ENCODE results near the gene TEF.
"Not testable (repeated sequence)": the region's sequence is repeated elsewhere in the genome, so short reads cannot be mapped to it uniquely, and the experiment has no call there.

The TEF gene

DNA sequence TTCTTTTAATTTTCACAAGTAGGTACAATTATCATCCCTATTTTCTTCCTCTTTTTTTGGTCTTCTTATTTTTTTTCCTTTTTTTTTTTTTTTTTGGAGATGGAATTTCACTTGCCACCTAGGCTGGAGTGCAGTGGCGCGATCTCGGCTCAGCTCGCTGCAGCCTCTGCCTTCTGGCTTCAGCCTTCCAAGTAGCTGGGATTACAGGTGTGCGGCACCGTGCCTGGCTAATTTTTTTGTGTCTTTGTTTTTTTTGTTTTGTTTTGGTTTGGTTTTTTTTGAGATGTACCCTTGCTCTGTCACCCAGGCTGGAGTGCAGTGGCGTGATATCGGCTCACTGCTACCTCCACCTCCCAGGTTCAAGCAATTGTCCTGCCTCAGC, 48.2 kb downstream of the TEF start:
- DNase-seq: no peak

DNA sequence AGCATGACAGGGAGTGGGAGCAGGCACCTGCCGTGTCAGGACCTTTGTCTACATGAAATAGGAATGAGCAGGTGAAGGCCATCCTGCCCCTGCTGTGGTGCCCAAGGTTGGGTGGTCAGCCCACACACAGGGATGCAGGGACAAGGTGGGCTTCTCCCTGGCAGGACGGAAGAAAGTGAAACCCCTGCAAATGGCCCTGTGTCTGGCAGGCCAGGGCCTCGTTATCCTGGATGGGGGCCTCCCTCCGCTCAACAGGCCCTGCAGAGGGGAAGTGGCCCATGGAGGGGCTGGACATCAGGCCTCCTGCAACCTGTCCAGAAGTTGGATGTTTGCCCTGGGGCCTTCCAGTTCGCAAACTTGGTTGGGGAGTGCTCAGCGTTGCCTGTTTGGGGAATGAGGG, 49.9 kb downstream of the TEF start:
- no peak for DNase-seq

DNA sequence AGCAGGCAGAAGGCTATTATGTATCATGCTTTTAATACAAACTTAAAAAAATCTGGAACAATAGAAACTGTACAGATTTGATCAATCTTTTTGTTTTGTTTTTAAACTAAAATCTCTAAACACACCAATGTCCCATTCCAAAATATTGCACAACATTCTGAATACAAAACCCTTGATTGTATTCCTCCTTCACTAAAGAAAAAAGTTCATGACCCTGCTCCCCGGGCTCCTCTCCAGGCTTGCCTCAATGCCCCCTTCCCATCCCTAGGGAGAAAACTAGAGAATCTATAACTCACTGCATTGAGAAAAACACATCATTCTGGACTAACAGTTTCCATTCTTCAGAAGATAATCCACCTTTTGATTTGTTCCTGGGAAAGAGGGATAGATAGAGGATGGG, 51.7 kb downstream of the TEF start:
- DNase-seq: not testable (repeated sequence)

DNA sequence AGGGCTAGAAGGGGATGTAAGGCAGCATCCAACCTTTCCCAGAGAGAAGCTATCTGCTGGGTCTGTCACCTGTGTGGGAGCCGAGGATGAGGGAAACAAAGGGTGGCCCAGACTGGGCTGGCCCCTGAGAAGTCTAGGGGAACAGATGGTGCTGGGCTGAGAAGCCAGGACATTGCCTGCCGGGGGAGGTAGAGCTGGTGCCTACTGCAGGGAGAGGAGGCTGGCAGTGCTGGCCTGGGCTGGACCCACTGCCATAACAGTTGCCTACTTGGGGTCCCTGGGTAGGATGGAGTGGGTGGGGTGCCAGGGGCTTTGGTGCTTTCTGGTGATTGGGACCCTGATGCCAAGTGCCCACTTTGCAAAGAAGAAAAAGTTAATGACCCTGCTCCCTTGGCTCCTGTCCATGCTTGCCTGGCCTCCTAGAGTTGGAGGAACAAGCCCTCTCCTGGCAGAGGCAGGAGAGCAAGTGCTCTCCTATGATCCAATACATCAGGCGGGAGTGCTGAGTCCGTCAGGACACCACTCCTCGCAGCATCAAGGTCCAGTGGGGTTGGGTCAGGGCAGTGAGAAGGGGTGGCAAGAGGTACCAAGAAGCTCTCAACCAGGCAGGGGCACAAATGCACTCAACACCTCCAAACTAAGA, 52.7 kb downstream of the TEF start:
- not testable (repeated sequence) for DNase-seq

DNA sequence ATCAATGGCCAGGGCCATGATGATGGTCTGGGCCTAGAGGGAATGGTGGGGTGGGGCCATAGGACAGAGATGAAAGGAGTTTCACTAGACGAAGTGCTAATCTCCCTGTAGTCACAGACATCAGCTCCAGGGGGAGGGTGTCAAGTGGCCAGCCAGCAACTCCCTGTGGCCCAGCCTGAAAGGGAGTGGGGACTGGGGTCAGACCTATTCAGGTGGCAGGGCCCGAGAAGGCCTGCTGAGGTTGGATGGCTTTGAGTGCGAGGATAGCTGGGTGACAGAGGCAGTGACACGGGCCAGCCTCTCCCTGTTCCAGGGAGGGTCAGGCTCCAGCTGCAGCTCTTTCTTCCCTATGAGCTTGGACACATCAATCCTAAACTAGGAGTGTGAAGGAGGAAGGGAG, 53.8 kb downstream of the TEF start:
- DNase-seq: no peak

DNA sequence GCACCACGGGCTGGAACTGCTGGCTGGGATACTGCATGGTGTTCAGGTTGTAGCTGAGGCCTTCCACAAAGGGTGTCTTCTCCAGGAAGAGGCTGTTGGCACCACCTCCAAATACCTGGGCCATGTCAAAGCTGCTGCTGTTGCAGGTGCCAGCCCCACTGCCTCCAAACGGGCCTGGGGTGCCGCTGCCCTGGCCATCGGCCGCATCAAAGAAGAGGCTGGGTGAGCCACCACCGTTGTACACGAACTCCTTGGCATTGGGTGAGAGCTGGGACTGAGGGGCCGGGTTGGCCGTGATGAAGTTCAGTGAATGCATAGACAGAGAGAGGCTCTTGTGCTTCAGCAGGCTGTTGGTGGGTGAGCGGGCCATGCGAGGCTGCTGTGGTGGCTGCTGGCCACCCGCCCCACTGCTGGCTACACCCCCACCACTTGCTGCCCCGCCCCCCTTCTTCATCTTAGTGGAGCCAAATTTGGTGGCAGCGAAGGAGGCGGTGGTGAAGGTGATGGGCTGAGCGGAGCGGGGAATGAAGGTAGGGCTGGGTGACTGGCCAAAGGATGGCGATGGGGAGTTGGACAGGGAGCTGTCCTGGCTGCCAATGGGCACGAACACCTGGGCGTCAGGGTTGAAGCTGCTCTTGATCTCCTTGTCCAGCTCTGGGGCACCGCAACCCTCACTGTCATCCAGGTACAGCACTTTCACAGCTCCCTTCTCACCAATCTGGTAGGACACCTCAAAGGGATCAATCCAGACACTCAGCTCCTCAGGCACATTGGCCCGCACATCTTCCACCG, 54.8 kb downstream of the TEF start:
- no peak for DNase-seq

DNA sequence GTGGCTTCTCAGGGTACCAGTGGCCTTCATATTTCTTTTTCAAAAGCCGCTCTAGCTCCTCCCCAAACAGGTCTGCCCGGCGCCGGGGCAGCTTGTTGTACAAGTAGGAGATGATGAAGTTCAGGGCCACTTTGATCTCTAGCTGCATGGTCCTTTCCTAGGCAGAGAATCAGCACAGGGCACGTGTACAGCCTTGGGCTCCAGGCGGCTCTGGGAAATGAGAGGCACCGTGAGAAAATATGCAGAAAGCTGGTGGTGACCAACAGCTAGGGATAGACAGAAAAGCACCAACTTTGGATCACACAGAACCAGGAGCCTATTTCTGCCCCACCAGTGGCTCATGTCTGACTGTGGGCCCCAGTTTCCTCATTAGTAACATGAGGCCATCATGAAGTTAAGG, 55.5 kb downstream of the TEF start:
- DNase-seq: no peak

DNA sequence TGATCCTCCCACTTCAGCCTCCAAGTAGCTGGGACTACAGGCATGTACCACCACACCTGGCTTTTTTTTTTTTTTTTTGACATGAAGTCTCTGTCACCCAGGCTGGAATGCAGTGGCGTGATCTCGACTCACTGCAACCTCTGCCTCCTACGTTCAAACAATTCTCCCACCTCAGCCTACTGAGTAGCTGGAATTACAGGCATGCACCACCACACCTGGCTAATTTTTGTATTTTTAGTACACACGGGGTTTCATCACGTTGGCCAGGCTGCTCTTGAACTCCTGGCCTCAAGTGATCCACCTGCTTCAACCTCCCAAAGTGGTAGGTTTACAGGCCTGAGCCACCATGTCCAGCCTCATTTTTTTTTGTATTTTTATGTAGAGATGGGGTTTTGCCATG, 58.8 kb downstream of the TEF start:
- not testable (repeated sequence) for DNase-seq

DNA sequence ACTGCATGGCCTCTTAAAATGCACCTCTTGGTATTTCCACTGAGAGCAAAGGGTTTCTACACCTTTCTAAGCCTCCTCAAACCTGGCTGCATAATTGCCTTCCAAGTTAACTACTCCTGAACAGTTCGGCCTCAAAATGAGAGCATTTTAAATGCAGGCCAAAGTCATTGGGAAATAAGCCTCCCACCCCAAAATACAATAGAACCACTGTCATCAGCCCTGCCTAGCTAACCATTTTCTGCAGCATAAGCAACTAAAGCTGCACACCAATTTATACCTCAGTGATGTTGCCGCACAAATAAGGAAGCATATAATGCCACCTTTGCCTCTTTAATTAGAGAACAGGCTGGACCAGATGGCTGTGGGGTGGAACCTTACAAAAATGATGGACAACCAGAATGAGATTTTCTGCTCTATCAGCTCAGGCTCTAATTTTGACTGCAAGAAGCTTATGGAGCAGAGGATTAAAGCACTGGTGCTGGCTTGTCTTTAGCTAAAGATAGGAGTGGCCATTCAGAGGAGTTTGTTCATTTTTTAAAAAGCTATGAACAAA, 60.6 kb downstream of the TEF start:
- DNase-seq: no peak

DNA sequence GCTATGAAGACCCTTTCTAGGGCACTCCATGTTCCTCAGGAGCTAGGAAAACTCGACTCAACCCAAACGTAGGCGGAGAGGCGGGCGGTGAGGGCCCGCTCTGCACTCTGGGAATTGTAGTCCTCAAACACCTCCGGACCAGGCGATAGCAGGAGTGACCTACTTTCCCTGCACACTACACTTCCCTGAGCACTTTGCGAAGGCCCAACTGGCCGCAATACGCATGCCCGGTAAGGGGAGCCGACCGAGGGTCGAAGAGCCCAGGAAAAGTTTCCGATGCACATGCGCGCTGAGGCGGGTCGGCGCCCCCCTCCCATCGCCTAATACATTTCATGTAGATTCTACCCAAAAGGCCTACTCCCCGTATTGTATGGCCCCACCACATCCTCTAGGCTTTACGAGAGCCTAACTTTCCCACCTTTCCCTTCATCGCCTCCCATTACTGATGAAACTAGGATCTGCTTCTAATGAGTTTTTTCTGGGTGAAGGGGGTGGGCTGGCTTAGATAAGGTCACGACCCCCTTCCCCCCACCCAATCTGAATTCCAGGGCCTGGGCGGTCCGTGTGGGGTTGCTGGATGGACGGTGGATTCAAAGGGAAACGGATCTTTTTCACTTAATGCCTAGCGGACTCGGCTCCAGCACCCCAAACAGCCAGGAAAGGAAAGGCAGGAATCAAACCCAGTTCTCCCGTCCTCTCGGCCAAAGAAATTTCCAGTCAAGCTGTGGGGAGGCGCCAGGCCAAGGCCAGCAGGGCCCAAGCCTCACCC, 62.8 kb downstream of the TEF start:
- peak; percentile 95 for DNase-seq

DNA sequence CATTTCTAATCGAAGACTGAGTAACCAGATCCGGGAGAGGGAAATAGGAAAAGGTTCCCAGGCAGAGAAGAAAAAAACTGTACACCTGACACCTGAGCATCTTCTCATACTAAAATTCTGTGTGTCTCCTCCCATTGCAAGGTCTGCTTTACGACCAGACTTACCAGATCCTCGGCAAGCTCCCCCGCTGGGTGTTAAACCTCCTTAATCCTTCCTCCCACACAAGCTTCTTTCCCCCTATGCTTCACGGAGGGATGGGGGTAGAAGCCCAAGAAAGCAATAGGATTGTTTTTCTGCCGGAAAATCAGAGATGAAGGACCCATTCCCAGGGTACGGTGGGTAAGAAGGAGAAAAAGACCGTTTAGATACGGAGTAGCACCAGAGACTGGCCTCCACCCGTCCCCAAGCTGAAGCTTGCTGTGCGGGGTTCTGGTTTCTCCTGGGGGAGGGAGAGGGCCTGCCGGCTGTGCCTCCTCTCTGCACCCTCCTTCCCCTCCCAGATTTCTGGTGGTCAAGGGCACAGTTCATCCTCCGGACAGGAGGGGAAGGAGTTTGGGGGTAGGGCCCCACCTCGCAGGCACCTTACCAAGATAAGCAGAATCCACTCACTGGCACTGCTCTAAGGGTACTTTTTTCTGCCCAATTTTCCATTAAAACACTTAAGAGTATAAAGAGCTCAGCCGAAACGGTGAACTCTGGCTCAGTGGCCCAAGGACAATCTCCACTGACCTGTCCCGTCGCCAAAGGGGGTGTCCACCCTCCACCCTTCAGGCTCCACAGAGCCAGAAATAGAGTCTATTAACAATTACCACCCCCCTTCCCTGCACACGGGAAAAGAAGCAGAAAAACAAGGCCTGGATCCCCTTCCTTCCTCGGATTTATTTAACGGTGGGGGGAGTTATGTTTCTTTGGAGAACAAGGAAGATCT, 63.7 kb downstream of the TEF start:
- no peak for DNase-seq

DNA sequence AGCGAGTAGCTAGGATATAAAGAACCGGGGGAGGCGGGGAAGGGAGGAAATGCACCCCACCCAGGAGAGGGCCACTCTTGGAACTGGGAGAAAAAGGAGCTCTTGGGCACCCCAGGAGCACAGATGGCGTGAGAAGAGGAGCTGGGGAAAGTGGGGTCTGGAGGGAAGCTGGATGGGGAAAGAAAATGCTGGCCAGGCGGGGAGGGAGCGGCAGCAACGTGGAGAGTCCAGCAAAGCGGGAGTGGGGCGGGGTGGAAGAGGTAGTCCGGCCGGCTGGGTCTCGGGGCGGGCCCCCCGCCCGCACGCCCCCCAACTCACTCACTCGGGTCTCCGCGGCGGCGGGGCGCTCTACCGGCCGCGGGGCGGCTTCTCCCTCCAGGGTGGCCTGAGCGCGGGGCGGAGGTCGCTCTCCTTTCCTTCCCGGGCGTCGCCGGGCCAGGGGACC, 64.3 kb downstream of the TEF start:
- DNase-seq: no peak

DNA sequence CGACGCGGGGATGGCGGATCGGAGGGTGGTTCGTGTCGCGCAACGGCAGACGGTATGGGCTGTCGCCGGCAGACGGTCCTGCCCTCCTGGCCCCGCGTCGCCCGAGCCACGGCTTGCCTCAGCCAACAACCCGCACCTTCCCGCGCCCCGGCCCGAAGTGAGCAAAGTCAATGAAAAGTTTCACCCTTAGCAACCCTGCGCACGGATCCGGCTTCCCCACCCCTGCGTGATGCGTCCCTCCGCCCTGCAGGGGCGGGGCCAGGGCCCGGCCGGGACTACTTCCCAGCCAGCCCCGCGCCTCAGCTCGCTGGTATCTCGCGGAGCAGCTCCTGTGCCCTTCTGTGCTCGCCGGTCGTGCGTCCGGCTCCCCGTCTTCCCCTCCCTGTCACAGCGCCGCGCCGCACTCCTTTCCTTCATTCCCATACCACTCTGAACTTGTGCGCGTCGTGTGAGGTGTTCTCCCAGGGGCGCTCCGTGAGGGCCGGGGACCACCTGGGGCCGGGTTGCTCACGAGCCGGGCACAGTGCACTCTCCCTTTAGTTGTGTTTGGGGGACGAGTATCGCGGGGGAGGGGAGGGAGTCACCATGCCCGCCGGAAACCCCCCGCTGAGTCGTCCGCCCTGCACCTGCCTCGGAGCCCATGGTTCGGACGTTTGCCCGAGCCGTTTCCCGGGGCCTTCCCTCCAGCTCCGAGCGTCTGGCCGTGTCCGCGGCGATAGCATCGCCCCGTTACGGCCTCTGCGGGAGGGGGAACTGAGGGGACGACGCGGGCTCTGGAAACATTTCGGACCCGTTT, 65.1 kb downstream of the TEF start, which contains the start of gene TOB2:
Gene TOB2 (minus strand): TSS at position 163 of the 796 bp plus-strand sequence. CDS start 9,456 bp downstream, outside the sequence.
- DNase-seq: peak; percentile 92

DNA sequence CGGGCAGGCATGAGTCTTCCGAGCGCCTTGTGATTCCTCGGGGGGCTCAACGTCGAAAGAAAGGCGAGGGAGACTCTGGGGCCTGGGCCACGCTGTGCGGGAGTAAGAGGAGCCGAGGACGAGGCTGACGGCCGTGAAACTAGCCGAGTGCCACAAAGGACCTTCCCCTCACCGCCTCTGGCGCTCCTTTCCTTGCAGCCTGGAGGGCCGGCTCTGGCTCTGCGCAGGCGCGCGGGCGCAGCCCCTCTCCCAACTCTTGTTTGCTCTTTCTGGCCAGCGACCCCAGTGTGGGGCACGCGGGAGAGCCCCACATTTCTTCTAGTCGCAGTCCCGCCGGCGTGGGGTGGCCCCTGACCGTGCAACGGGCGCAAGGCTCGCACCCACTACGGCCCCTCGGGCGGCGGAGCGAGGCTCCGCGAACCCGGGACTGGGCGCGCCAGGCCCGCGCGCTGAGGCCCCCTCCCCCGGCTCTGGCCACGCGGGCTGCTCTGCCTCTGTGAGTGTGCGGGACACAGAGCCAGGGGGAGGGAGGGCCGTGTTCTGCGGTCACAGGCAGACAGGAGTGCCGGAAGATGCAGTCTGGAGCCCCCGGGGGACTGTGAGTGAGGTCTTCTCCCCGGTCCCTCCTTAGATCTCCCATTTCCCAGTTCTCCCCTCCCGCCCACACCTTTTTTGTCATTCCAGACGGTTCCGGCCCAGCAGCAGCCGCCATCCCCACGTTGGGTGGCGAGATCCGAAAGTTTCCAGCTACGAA, 65.9 kb downstream of the TEF start:
- DNase-seq: peak; percentile 66

DNA sequence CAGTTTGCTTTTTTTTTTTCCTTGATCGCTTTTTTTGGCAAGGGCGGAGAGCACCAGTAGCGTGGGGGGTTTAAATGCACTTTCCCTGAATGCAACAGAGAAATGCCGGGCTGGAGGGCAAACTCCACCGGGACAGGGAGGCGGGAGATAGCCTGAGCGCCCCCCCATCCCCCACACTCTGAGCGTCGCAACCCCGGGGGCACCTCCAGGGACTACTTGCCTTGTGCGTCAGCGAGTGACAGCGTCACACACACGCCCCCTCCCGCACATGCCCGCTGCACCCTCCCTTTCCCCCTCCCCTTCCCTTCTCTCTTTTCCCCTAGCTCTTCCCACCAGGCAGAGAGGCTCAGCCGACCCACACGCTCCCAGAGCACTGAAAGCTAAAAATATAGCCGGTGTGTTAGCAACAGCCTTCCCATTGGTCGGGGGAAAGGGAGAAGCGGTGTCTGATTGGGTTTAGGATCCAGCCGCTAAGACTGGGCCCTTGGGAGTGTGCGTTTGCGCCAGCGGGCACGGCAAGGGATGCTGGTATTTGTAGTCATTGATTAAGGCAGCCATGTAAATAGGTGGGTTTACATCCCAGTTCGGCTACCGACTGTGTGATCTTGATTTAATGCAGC, 66.6 kb downstream of the TEF start:
- peak; percentile 99 for DNase-seq

Data from GDM1 (cell line).